Fibroblast of lung (primary cell): ENCODE measurements around the gene ABCB4.
"Not testable (repeated sequence)": the region's sequence is repeated elsewhere in the genome, so short reads cannot be mapped to it uniquely, and the experiment has no call there.

ENCODE experiments used
- CTCF ChIP-seq, 2 donors: IDR thresholded peaks in 1 of 2; conservative IDR thresholded peaks in 1 of 2; 1 replicate in 1 of 2; 2 replicates in 1 of 2; pipeline ENCODE4 v1.5.1; 2011 to 2012; ENCODE audit warnings: low read length in 2 of 2, control low read depth in 1 of 2, inconsistent platforms in 1 of 2, low read depth in 1 of 2, mild to moderate bottlenecking in 1 of 2
- EZH2 ChIP-seq: IDR thresholded peaks from 2 replicates; pipeline ENCODE4 v1.5.1; 2012; ENCODE audit warnings: low read length, control low read depth, mild to moderate bottlenecking; ENCODE audit errors: missing control alignments

- not testable (repeated sequence) for TF ChIP-seq CTCF (conservative IDR thresholded peaks at IDR 0.05 in 1 of 2, IDR thresholded peaks at IDR 0.05 in 1 of 2; ENCODE audit: low read depth in 1 of 2, low read length in 2 of 2); EZH2
Measured at GRCh38 chr7:87460444-87460843, 15.0 kb downstream of the ABCB4 start.
